OCI-LY7 (cell line): ENCODE data around the gene ELF1. TPM values are rescaled to one million over a fixed set of nuclear protein-coding genes. Genes with fewer than 3 reads are reported as not detected.

Experiments
- BruUV-seq: library from RNA; stranded (reverse); fragments of 400-500 nt; replicated peaks from 2 replicates; lab custom pipeline; 2021; lab: Mats Ljungman, UMichigan
- CTCF ChIA-PET: fragments of 300-600 bp; sonication (Branson Sonifier 250); formaldehyde crosslinking; loops from one replicate; lab custom pipeline; 2022; ENCODE audit warnings: antibody characterized with exemption; ENCODE audit not compliant: unreplicated experiment; lab: Charles Lee
- POLR2A ChIA-PET: fragments of 300-600 bp; sonication (Branson Sonifier 250); formaldehyde crosslinking; loops from one replicate; lab custom pipeline; 2022; ENCODE audit warnings: antibody characterized with exemption; lab: Charles Lee
- DNase-seq: peaks from one replicate; pipeline ENCODE4 v3.0.0-alpha.2; 2015; ENCODE audit warnings: low spot score
- H2AFZ ChIP-seq: fragments of 200-600 bp; sonication (generic), shearing (Covaris generic); 2 replicates; pipeline ENCODE4 v1.6.1; 2014; ENCODE audit warnings: mild to moderate bottlenecking, antibody characterized with exemption, low read length, moderate library complexity
- H3K27ac ChIP-seq: fragments of 200-600 bp; sonication (generic); 2 replicates; pipeline ENCODE4 v1.5.1; 2014; ENCODE audit warnings: mixed run types, low read depth, mild to moderate bottlenecking, moderate library complexity, low read length, inconsistent platforms; ENCODE audit not compliant: poor library complexity, severe bottlenecking
- H3K36me3 ChIP-seq: fragments of 200-600 bp; sonication (generic); 2 replicates; pipeline ENCODE4 v1.6.1; 2014; ENCODE audit warnings: mild to moderate bottlenecking, antibody characterized with exemption, low read length, moderate library complexity, mixed read lengths; ENCODE audit not compliant: insufficient read depth
- H3K4me1 ChIP-seq: fragments of 200-600 bp; sonication (generic); 2 replicates; pipeline ENCODE4 v1.5.1; 2014; ENCODE audit warnings: mild to moderate bottlenecking, low read length; ENCODE audit not compliant: insufficient read depth, poor library complexity, severe bottlenecking
- H3K4me2 ChIP-seq: fragments of 200-600 bp; sonication (generic); 2 replicates; pipeline ENCODE4 v1.6.1; 2014; ENCODE audit warnings: mild to moderate bottlenecking, low read length
- H3K4me3 ChIP-seq: fragments of 200-600 bp; sonication (generic); 2 replicates; pipeline ENCODE4 v1.5.1; 2014; ENCODE audit warnings: mild to moderate bottlenecking, low read depth, low read length; ENCODE audit not compliant: poor library complexity, severe bottlenecking
- H3K79me2 ChIP-seq: fragments of 200-600 bp; sonication (generic); 2 replicates; pipeline ENCODE4 v1.6.1; 2016; ENCODE audit warnings: low read depth, mild to moderate bottlenecking, low read length, moderate library complexity, mixed read lengths; ENCODE audit not compliant: insufficient read depth
- H3K9me2 ChIP-seq: fragments of 200-600 bp; sonication (generic); 2 replicates; pipeline ENCODE4 v1.6.1; 2016; ENCODE audit warnings: mild to moderate bottlenecking, low read length, mixed read lengths; ENCODE audit not compliant: insufficient read depth
- H3K9me3 ChIP-seq: fragments of 200-600 bp; sonication (generic); 2 replicates; pipeline ENCODE4 v1.6.1; 2014; ENCODE audit warnings: mild to moderate bottlenecking, mixed run types, low read length, mixed read lengths
- H4K20me1 ChIP-seq: fragments of 200-600 bp; sonication (generic); 2 replicates; pipeline ENCODE4 v1.6.1; 2014; ENCODE audit warnings: mild to moderate bottlenecking, antibody characterized with exemption, low read length, moderate library complexity, mixed read lengths; ENCODE audit not compliant: insufficient read depth
- EZH2phosphoT487 ChIP-seq: fragments of 200-600 bp; sonication (generic); IDR thresholded peaks from 2 replicates; pipeline ENCODE4 v1.6.1; 2018; ENCODE audit warnings: low read depth, borderline replicate concordance, mild to moderate bottlenecking, mixed run types, antibody characterized with exemption, low read length, moderate library complexity, mixed read lengths
- intact Hi-C: fragments of 100-400 bp; cut with micrococcal nuclease; formaldehyde crosslinking; loops from one replicate; pipeline ENCODE4 v1.10.0; 2022; ENCODE audit not compliant: unreplicated experiment
- total RNA-seq, 2 experiments: library from RNA; depleted of rRNA in 1 of 2; stranded (reverse); fragments of >200 nt in 1 of 2; shearing (Covaris generic) in 1 of 2; gene quantifications; 2 replicates each; pipeline ENCODE4 v1.2.3, GENCODE V29; 2014 to 2022
- TF ChIP-seq, protein P1 (sequence below): fragments of 200-600 bp; sonication (generic); conservative IDR thresholded peaks from 2 replicates; pipeline ENCODE4 v1.5.1; 2014; ENCODE audit warnings: mild to moderate bottlenecking, antibody characterized with exemption, low read length, moderate library complexity, mixed read lengths

ELF1 gene
- total RNA-seq, 2 experiments from 2014 or later, result 111 to 248 TPM

DNA sequence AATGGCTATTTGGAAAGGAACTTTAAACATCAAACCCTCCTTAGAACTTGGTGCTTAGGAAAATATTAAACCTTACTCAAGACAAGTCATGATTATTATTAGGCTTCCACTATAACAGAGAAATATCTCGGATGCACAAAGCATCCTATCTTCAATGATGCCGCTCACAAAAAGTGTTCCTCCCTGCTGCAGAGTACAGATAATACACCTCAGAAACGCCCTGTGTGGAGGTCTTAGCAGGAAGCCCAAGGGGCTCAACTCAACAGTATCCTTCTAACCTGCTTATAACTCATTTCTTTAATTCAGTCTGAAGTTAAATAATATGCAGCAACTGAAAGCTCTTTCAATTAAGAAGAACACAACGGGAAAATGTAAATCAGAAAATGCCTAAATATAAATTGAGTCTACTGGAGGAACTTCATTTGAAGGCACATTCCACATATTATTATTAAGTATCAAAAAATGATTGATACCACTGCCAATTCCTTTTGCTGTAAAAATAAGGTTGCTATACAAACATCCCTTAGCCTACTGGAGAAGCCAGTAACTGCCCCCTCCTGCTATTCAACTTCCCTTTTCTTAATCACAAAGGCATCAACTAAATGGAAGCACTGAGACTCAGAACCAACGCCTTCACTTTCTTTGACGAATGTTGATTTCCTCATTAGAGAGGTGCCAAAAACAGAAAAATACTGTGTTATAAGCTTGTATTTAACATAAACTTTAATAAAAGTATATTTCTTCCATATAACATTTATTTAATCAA is 12.0 kb downstream of the ELF1 start:
- Histone ChIP-seq H3K79me2 (peaks cover 97% of the 10 kb centered on the region), H2AFZ (no peak overlapping the region), H3K27ac (peak overlapping the region; percentile 99), H4K20me1 (peaks cover 9% of the 10 kb centered on the region; the same call in 1 of the 2 replicates), H3K4me1 (peaks cover 93% of the 10 kb centered on the region), H3K4me3 (peak overlapping the region; percentile 64), H3K36me3 (peaks cover 65% of the 10 kb centered on the region), H3K9me3 (no peaks in the 10 kb centered on the region), H3K4me2 (peak overlapping the region; percentile 87), H3K9me2 (no peaks in the 10 kb centered on the region)
- ChIA-PET CTCF (interaction anchor here (0.6 kb wide), 1 partner anchor 11 kb away, joined by 3 read pairs; no protein-coding TSS in a partner anchor), POLR2A (interaction anchor here (0.8 to 9.1 kb wide), 10 partner anchors 10 to 218 kb away, joined by 3 to 152 read pairs (median 13); partner anchors contain the start of genes ELF1 and SLC25A15)
- TSS peak; percentile 71 for BruUV-seq
- intact Hi-C loops, result loop anchor here (5.0 to 10.0 kb wide), 2 partner anchors 345 to 422 kb away; no protein-coding TSS in a partner anchor
- peak; percentile 75 for DNase-seq
- no peak for TF ChIP-seq EZH2phosphoT487
- TF ChIP-seq, protein P1, sequence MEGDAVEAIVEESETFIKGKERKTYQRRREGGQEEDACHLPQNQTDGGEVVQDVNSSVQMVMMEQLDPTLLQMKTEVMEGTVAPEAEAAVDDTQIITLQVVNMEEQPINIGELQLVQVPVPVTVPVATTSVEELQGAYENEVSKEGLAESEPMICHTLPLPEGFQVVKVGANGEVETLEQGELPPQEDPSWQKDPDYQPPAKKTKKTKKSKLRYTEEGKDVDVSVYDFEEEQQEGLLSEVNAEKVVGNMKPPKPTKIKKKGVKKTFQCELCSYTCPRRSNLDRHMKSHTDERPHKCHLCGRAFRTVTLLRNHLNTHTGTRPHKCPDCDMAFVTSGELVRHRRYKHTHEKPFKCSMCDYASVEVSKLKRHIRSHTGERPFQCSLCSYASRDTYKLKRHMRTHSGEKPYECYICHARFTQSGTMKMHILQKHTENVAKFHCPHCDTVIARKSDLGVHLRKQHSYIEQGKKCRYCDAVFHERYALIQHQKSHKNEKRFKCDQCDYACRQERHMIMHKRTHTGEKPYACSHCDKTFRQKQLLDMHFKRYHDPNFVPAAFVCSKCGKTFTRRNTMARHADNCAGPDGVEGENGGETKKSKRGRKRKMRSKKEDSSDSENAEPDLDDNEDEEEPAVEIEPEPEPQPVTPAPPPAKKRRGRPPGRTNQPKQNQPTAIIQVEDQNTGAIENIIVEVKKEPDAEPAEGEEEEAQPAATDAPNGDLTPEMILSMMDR, result 0 out of 2 replicates have a peak, but pooled peaks have one; percentile 19

DNA sequence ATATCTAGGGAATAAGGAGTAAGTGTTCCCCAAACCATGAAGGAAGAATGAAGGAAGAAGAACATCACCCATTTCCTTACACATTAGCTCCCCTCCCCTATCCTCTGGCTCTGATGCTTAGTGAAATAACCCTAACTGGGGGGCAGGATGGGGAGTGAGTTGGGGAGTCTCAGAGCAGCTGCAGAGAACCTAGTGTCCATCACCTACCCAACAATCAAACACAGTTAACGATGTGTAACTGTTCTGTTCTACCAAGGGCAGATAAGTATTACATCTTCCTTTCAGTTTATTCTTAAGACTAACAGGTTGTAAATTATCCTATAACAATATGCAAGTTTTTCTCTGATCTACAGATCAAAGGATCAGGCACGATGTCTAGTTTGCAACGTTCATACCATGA is 12.8 kb downstream of the ELF1 start:
- ChIA-PET CTCF (no interaction called here), POLR2A (interaction anchor here (0.6 to 6.1 kb wide), 16 partner anchors 10 to 727 kb away, joined by 3 to 152 read pairs (median 4); partner anchors contain the start of gene ELF1)
- TF ChIP-seq, protein P1, result no peak
- TF ChIP-seq EZH2phosphoT487, result no peak
- Histone ChIP-seq H3K36me3 (peaks cover 65% of the 10 kb centered on the region), H3K4me1 (peaks cover 93% of the 10 kb centered on the region), H3K27ac (peak overlapping the region; percentile 99), H3K9me2 (no peaks in the 10 kb centered on the region), H3K4me3 (peak overlapping the region; percentile 64), H4K20me1 (peaks cover 2% of the 10 kb centered on the region; the same call in 1 of the 2 replicates), H3K9me3 (peaks cover 7% of the 10 kb centered on the region; the same call in 1 of the 2 replicates), H2AFZ (no peak overlapping the region), H3K4me2 (peak overlapping the region; percentile 87), H3K79me2 (peaks cover 97% of the 10 kb centered on the region)
- DNase-seq, result peak; percentile 65
- intact Hi-C loops, result loop anchor here (5.0 to 10.0 kb wide), 2 partner anchors 344 to 422 kb away; no protein-coding TSS in a partner anchor
- BruUV-seq, result no TSS peak
